Measurements from ENCODE around the gene SUSD6. TPM values are rescaled to one million over a fixed set of nuclear protein-coding genes. Genes with fewer than 3 reads are reported as not detected.
A peak's percentile ranks its signal among the peaks of the same experiment; 100 is the strongest.
"Not testable (repeated sequence)": the region's sequence is repeated elsewhere in the genome, so short reads cannot be mapped to it uniquely, and the experiment has no call there.

Gene SUSD6
- total RNA-seq, 2 donors from 2014 or later: 27.3 to 70.3 TPM

DNA sequence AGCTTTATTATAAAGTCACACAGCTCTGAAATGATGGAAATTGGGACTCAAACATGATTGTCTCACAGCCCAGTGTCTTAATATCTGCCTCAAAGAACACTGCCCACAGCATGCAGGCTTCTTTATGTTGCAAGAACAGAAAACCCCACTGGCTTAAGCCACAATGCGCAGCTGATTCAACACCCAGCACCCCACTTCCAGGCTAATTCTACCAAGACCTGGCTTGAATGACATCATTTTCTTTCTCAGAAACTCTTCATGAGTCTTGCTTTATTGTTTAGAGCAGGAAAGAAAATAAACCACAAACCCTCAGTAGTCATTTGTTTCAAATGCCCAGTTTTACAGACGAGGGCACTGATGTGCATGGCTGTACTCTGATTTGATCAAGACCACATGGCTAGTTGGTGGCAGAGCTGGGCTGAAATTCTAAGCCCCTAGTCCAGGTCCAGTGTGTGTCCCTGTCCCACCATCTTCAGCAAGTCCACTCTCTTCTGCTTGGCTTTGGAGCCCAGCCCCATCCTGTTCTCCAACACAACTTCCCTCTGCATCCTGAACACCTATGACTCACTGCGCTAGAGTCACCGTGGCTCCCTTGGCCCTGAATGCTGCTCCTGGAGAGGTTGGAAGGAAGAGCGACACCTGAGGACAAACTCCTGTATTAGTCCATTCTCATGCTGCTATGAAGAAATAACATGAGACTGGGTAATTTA, 105.2 kb downstream of the SUSD6 start:
- intact Hi-C loops (cut with DNase I): no loop called here
- peak overlapping the region; percentile 28 for H3K27ac ChIP-seq
- H3K9me3 ChIP-seq: no peaks in the 10 kb centered on the region
- TF ChIP-seq, protein P1, sequence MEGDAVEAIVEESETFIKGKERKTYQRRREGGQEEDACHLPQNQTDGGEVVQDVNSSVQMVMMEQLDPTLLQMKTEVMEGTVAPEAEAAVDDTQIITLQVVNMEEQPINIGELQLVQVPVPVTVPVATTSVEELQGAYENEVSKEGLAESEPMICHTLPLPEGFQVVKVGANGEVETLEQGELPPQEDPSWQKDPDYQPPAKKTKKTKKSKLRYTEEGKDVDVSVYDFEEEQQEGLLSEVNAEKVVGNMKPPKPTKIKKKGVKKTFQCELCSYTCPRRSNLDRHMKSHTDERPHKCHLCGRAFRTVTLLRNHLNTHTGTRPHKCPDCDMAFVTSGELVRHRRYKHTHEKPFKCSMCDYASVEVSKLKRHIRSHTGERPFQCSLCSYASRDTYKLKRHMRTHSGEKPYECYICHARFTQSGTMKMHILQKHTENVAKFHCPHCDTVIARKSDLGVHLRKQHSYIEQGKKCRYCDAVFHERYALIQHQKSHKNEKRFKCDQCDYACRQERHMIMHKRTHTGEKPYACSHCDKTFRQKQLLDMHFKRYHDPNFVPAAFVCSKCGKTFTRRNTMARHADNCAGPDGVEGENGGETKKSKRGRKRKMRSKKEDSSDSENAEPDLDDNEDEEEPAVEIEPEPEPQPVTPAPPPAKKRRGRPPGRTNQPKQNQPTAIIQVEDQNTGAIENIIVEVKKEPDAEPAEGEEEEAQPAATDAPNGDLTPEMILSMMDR (IDR thresholded peaks at IDR 0.05): no peak
- H3K36me3 ChIP-seq: no peaks in the 10 kb centered on the region
- peak overlapping the region in 1 of 2 donors; percentile 3 for H3K9ac ChIP-seq (ENCODE audit: low read depth in 2 of 2, low read length in 2 of 2)
- no peak overlapping the region for H3K4me3 ChIP-seq
- H3K27me3 ChIP-seq: no peaks in the 10 kb centered on the region
- peaks cover 21% of the 10 kb centered on the region for H3K4me1 ChIP-seq
- no peak for DNase-seq

GRCh38 chr14:69718614-69719013, 107.2 kb downstream of the SUSD6 start:
- H3K36me3 ChIP-seq; H3K4me1 ChIP-seq; H3K9ac ChIP-seq (ENCODE audit: low read depth in 2 of 2, low read length in 2 of 2); H3K27ac ChIP-seq; intact Hi-C loops (cut with DNase I); H3K27me3 ChIP-seq; DNase-seq; H3K4me3 ChIP-seq; H3K9me3 ChIP-seq: not testable (repeated sequence)

GRCh38 chr14:69719501-69719951, 108.1 kb downstream of the SUSD6 start:
- Histone ChIP-seq H3K4me3 (no peak overlapping the region), H3K9me3 (no peaks in the 10 kb centered on the region), H3K27ac (peak overlapping the region; percentile 4), H3K36me3 (no peaks in the 10 kb centered on the region), H3K4me1 (peaks cover 4% of the 10 kb centered on the region), H3K27me3 (no peaks in the 10 kb centered on the region), H3K9ac (ENCODE audit: low read depth in 2 of 2, low read length in 2 of 2) (no peak overlapping the region)
- intact Hi-C loops (cut with DNase I): no loop called here
- DNase-seq: no peak
- TF ChIP-seq, protein P1 (IDR thresholded peaks at IDR 0.05): no peak

DNA sequence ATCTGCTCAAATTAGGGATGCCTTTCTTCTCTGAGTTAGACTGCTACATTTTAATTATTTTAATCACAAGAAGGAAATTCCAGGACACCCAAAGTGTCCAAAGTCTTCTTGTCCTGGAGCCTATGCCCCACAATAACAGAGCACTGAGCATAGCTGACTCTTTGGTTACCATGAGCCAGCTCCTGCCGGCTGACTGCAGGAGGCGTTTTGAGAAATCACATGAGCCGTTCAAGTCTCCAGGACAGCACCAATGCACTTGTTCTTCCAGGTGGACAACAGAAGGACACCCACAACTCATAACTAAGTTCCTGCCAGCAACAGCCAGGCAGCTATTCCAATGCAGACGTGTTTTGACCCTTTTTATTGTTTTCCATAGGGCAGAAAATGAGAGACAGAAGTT, 109.5 kb downstream of the SUSD6 start:
- TF ChIP-seq, protein P1 (IDR thresholded peaks at IDR 0.05): no peak
- intact Hi-C loops (cut with DNase I): no loop called here
- DNase-seq: no peak
- Histone ChIP-seq H3K4me3 (no peak overlapping the region), H3K9ac (ENCODE audit: low read depth in 2 of 2, low read length in 2 of 2) (no peak overlapping the region), H3K9me3 (no peaks in the 10 kb centered on the region), H3K27ac (no peak overlapping the region), H3K36me3 (no peaks in the 10 kb centered on the region), H3K4me1 (peaks cover 4% of the 10 kb centered on the region), H3K27me3 (no peaks in the 10 kb centered on the region)

GRCh38 chr14:69726761-69727511, 115.5 kb downstream of the SUSD6 start:
- peak overlapping the region in 1 of 2 donors; percentile 31 for H3K9ac ChIP-seq (ENCODE audit: low read depth in 2 of 2, low read length in 2 of 2)
- peak; percentile 86 for DNase-seq
- peak overlapping the region; percentile 37 for H3K4me3 ChIP-seq
- peaks cover 3% of the 10 kb centered on the region for H3K4me1 ChIP-seq
- H3K9me3 ChIP-seq: no peaks in the 10 kb centered on the region
- H3K27me3 ChIP-seq: no peaks in the 10 kb centered on the region
- H3K36me3 ChIP-seq: no peaks in the 10 kb centered on the region
- intact Hi-C loops (cut with DNase I): loop anchor here (2.0 to 5.0 kb wide), 3 partner anchors 90 to 142 kb away; no protein-coding TSS in a partner anchor
- TF ChIP-seq, protein P1 (IDR thresholded peaks at IDR 0.05): peak; percentile 96
- H3K27ac ChIP-seq: no peak overlapping the region
